IMR-90 (cell line): ENCODE data around the gene CCDC175. TPM values are rescaled to one million over a fixed set of nuclear protein-coding genes. Genes with fewer than 3 reads are reported as not detected.

Experiments used
- ATAC-seq: fragments of 200-7000 bp; cut with Tn5 transposase; 2 replicates; pipeline ENCODE4 v1.9.1; 2020; ENCODE audit warnings: low read depth, mild to moderate bottlenecking, moderate library complexity
- BruUV-seq: library from RNA; stranded (reverse); fragments of 400-500 nt; replicated peaks from 2 replicates; lab custom pipeline; 2021; lab: Mats Ljungman, UMichigan
- CTCF ChIA-PET: fragments of 300-600 bp; formaldehyde crosslinking; extraction: SDS; loops from one replicate; lab custom pipeline; 2021; ENCODE audit warnings: antibody characterized with exemption; lab: Yijun Ruan, JAX
- POLR2A ChIA-PET: fragments of 300-600 bp; sonication (Branson Sonifier 250); formaldehyde crosslinking; loops from one replicate; lab custom pipeline; 2022; ENCODE audit warnings: antibody characterized with exemption; ENCODE audit not compliant: unreplicated experiment; lab: Charles Lee
- DNase-seq: peaks from one replicate; pipeline ENCODE4 v3.0.0; 2013
- H2AFZ ChIP-seq: replicated peaks from 2 replicates; pipeline ENCODE3; 2013; ENCODE audit warnings: low read length, mild to moderate bottlenecking; ENCODE audit not compliant: poor library complexity
- H2AK5ac ChIP-seq: 2 replicates; pipeline ENCODE4 v1.6.1; 2013; ENCODE audit warnings: low read depth, low read length, inconsistent platforms
- H2AK9ac ChIP-seq: replicated peaks from 2 replicates; pipeline ENCODE3; 2013; ENCODE audit warnings: mild to moderate bottlenecking, low read depth, low read length, moderate library complexity; ENCODE audit not compliant: poor library complexity
- H2BK120ac ChIP-seq: 2 replicates; pipeline ENCODE4 v1.6.1; 2013; ENCODE audit warnings: low read depth, low read length, inconsistent platforms
- H2BK15ac ChIP-seq: 3 replicates; pipeline ENCODE4 v1.6.1; 2013; ENCODE audit warnings: low read depth, low read length, inconsistent platforms
- H2BK20ac ChIP-seq: 2 replicates; pipeline ENCODE4 v1.6.1; 2013; ENCODE audit warnings: low read depth, mild to moderate bottlenecking, inconsistent platforms, low read length, moderate library complexity
- H2BK5ac ChIP-seq: 2 replicates; pipeline ENCODE4 v1.6.1; 2013; ENCODE audit warnings: mild to moderate bottlenecking, low read depth, low read length, inconsistent platforms; ENCODE audit not compliant: poor library complexity, severe bottlenecking
- H3K14ac ChIP-seq: replicated peaks from 2 replicates; pipeline ENCODE4 v1.6.1; 2013; ENCODE audit warnings: low read depth, low read length, inconsistent platforms
- H3K18ac ChIP-seq: 2 replicates; pipeline ENCODE4 v1.6.1; 2013; ENCODE audit warnings: low read depth, low read length, control low read depth
- H3K23ac ChIP-seq: 2 replicates; pipeline ENCODE4 v1.6.1; 2013; ENCODE audit warnings: low read depth, low read length, inconsistent platforms
- H3K27ac ChIP-seq: 2 replicates; pipeline ENCODE4 v1.5.1; 2013; ENCODE audit warnings: mild to moderate bottlenecking, control low read depth, low read length; ENCODE audit not compliant: insufficient read depth
- H3K27me3 ChIP-seq: 2 replicates; pipeline ENCODE4 v1.6.1; 2013; ENCODE audit warnings: low read length; ENCODE audit not compliant: control insufficient read depth, insufficient read depth
- H3K36me3 ChIP-seq: 2 replicates; pipeline ENCODE4 v1.6.1; 2013; ENCODE audit warnings: low read length, mixed read lengths; ENCODE audit not compliant: control insufficient read depth, insufficient read depth
- H3K4ac ChIP-seq: 2 replicates; pipeline ENCODE4 v1.6.1; 2013; ENCODE audit warnings: low read depth, low read length, inconsistent platforms
- H3K4me1 ChIP-seq: 2 replicates; pipeline ENCODE4 v1.6.1; 2013; ENCODE audit warnings: low read length, mixed read lengths; ENCODE audit not compliant: control insufficient read depth, insufficient read depth
- H3K4me2 ChIP-seq: 2 replicates; pipeline ENCODE4 v1.6.1; 2013; ENCODE audit warnings: low read depth, mild to moderate bottlenecking, control low read depth, low read length, moderate library complexity
- H3K4me3 ChIP-seq: 2 replicates; pipeline ENCODE4 v1.5.1; 2013; ENCODE audit warnings: low read depth, mild to moderate bottlenecking, control low read depth, low read length, moderate library complexity; ENCODE audit not compliant: insufficient read depth
- H3K56ac ChIP-seq: 2 replicates; pipeline ENCODE4 v1.6.1; 2013; ENCODE audit warnings: low read length, inconsistent platforms; ENCODE audit not compliant: insufficient read depth; ENCODE audit errors: extremely low read depth
- H3K79me1 ChIP-seq, 2 experiments: 2 replicates each; pipeline ENCODE4 v1.6.1; 2013; ENCODE audit warnings: low read length in 2 of 2, inconsistent platforms in 1 of 2, low read depth in 1 of 2
- H3K9ac ChIP-seq: 2 replicates; pipeline ENCODE4 v1.6.1; 2013; ENCODE audit warnings: low read depth, low read length, control low read depth
- H3K9me1 ChIP-seq: 2 replicates; pipeline ENCODE4 v1.6.1; 2013; ENCODE audit warnings: low read length, inconsistent platforms; ENCODE audit not compliant: insufficient read depth
- H3K9me3 ChIP-seq: 2 replicates; pipeline ENCODE4 v1.6.1; 2013; ENCODE audit warnings: low read length; ENCODE audit not compliant: control insufficient read depth, insufficient read depth
- H4K20me1 ChIP-seq: 2 replicates; pipeline ENCODE4 v1.6.1; 2013; ENCODE audit warnings: low read length, inconsistent platforms; ENCODE audit not compliant: insufficient read depth
- H4K5ac ChIP-seq: 2 replicates; pipeline ENCODE4 v1.6.1; 2013; ENCODE audit warnings: mild to moderate bottlenecking, low read depth, low read length, control low read depth
- H4K8ac ChIP-seq, 2 experiments: 2 replicates each; pipeline ENCODE4 v1.6.1; 2013; ENCODE audit warnings: low read depth in 2 of 2, low read length in 2 of 2, control low read depth in 1 of 2, inconsistent platforms in 1 of 2
- H4K91ac ChIP-seq: 2 replicates; pipeline ENCODE4 v1.6.1; 2013; ENCODE audit warnings: low read depth, low read length, inconsistent platforms; ENCODE audit not compliant: insufficient read depth
- ELK1 ChIP-seq: fragments of 150-350 bp; IDR thresholded peaks from 2 replicates; pipeline ENCODE4 v1.6.1; 2016; ENCODE audit warnings: low read depth, mild to moderate bottlenecking, low read length, moderate library complexity, borderline replicate concordance
- MAFK ChIP-seq: IDR thresholded peaks from 2 replicates; pipeline ENCODE4 v1.6.1; 2012; ENCODE audit warnings: low read depth, low read length, improper control_type of control experiment
- MXI1 ChIP-seq: IDR thresholded peaks from 2 replicates; pipeline ENCODE4 v1.6.1; 2012; ENCODE audit warnings: low read depth, mild to moderate bottlenecking, low read length, moderate library complexity, borderline replicate concordance
- POLR2A ChIP-seq: IDR thresholded peaks from 2 replicates; pipeline ENCODE4 v1.6.1; 2012; ENCODE audit warnings: mild to moderate bottlenecking, low read depth, low read length
- RAD21 ChIP-seq: IDR thresholded peaks from 2 replicates; pipeline ENCODE4 v1.6.1; 2012; ENCODE audit warnings: low read length, improper control_type of control experiment
- RCOR1 ChIP-seq: IDR thresholded peaks from 2 replicates; pipeline ENCODE4 v1.6.1; 2012; ENCODE audit warnings: mild to moderate bottlenecking, low read length, improper control_type of control experiment; ENCODE audit not compliant: insufficient replicate concordance
- RFX5 ChIP-seq: IDR thresholded peaks from 2 replicates; pipeline ENCODE4 v1.8.0; 2012; ENCODE audit warnings: low read depth, mild to moderate bottlenecking, low read length, moderate library complexity
- WGBS, 2 experiments: methylation state at CpG; one replicate each; pipeline versions ENCODE4 v1.1.5 to v1.1.7; 2013; ENCODE audit warnings: missing lambda C conversion rate in 2 of 2; ENCODE audit not compliant: insufficient read length in 1 of 2; ENCODE audit errors: extremely low coverage in 2 of 2; 5-methylcytosine and 5-hydroxymethylcytosine counted together
- dilution Hi-C: fragments of 300-500 bp; cut with HindIII; formaldehyde crosslinking; loops from one replicate; pipeline ENCODE4 v1.14.3; 2018; ENCODE audit warnings: low sequenced_read_pairs; ENCODE audit not compliant: unreplicated experiment
- in situ Hi-C: fragments of 300-500 bp; cut with MboI; formaldehyde crosslinking; loops from 3 replicates; pipeline ENCODE4 v1.14.3; 2019; ENCODE audit warnings: low sequenced_read_pairs, inconsistent platforms, mixed read lengths
- intact Hi-C: fragments of 100-400 bp; cut with micrococcal nuclease; formaldehyde crosslinking; loops from 2 replicates; pipeline ENCODE4 v1.10.0; 2022
- polyA plus RNA-seq, 3 experiments: library from polyadenylated mRNA; depleted of rRNA; stranded (reverse); fragments of >200 nt; gene quantifications; 2 replicates each; pipeline ENCODE4 v1.2.3, GENCODE V29; 2012; ENCODE audit warnings: low replicate concordance in 1 of 3
- total RNA-seq: library from RNA; depleted of rRNA; stranded (reverse); fragments of >200 nt; gene quantifications from 2 replicates; pipeline ENCODE4 v1.2.3, GENCODE V29; 2012

CCDC175 gene
- total and polyA plus RNA-seq, 2 of the 4 experiments (the other 2 are of a cell fraction), result not detected

DNA sequence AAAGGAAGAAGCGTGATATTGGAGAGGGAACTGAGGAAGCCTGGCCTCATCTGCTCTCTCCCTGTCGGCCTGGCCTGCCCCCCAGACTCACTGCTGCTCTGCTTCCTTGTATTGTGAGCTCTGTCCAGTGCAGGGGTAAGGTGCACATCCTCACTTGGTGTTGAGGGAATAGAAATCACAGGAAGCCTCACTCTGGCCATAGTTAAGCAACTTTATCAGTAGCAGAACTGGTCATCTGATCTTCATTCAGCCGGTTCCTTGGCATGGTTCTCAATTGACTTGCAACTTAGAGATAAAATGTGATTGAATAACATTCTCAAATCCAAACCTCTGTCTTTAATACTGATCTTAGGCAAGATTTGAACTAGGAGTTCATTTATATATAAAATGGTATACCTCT lies 11.5 kb upstream of the CCDC175 start:
- Histone ChIP-seq H3K4me2 (no peak overlapping the region), H3K27me3 (0 out of 2 replicates have a peak, but pooled peaks cover 2% of the 10 kb centered on the region), H2AK5ac (no peak overlapping the region), H4K20me1 (no peaks in the 10 kb centered on the region), H3K4me1 (no peaks in the 10 kb centered on the region), H2AFZ (no peak overlapping the region), H3K36me3 (no peaks in the 10 kb centered on the region), H3K4ac (no peak overlapping the region), H3K23ac (no peak overlapping the region), H2BK5ac (no peak overlapping the region), H3K18ac (no peak overlapping the region), H3K9me3 (no peaks in the 10 kb centered on the region), H2BK15ac (no peak overlapping the region), H4K91ac (no peak overlapping the region), H3K9me1 (no peaks in the 10 kb centered on the region), H4K5ac (no peak overlapping the region), H3K14ac (no peak overlapping the region), H2BK20ac (no peak overlapping the region), H2BK120ac (no peak overlapping the region), H3K9ac (no peak overlapping the region), H2AK9ac (no peak overlapping the region), H3K56ac (no peak overlapping the region), H3K27ac (no peak overlapping the region), H4K8ac (no peak overlapping the region), H3K4me3 (no peak overlapping the region), H3K79me1 (no peaks in the 10 kb centered on the region)
- no CpG with 5 or more reads among the region's 3 CpGs for WGBS, 2 experiments
- intact Hi-C loops, result no loop called here
- ChIA-PET POLR2A (no interaction called here), CTCF (interaction anchor here (1.3 kb wide), 1 partner anchor 11 kb away, joined by 3 read pairs; no protein-coding TSS in a partner anchor)
- ATAC-seq (no peak), DNase-seq (no peak)
- TF ChIP-seq MXI1 (no peak), POLR2A (no peak), RCOR1 (no peak), ELK1 (no peak), RAD21 (no peak), MAFK (no peak), RFX5 (no peak)
- no TSS peak for BruUV-seq
- dilution Hi-C loops, result no loop called here
- in situ Hi-C loops, result no loop called here
